Stimulated activated CD8-positive, alpha-beta memory T cell treated with anti-CD3 and anti-CD28 coated beads, Interleukin-12 subunit alpha, Interleukin-12 subunit beta, amount 100 ng/mL, for 24 hours (primary cell): Measurements from ENCODE around the gene ZNF763.
"Not testable (repeated sequence)": the region's sequence is repeated elsewhere in the genome, so short reads cannot be mapped to it uniquely, and the experiment has no call there.

ENCODE experiments used
- DNase-seq: peaks from one replicate; pipeline ENCODE4 v3.0.0-alpha.2; 2020; ENCODE audit errors: extremely low read depth

The ZNF763 gene

GRCh38 chr19:11971041-11971440 is 6.2 kb downstream of the ZNF763 start:
- DNase-seq, result no peak

DNA sequence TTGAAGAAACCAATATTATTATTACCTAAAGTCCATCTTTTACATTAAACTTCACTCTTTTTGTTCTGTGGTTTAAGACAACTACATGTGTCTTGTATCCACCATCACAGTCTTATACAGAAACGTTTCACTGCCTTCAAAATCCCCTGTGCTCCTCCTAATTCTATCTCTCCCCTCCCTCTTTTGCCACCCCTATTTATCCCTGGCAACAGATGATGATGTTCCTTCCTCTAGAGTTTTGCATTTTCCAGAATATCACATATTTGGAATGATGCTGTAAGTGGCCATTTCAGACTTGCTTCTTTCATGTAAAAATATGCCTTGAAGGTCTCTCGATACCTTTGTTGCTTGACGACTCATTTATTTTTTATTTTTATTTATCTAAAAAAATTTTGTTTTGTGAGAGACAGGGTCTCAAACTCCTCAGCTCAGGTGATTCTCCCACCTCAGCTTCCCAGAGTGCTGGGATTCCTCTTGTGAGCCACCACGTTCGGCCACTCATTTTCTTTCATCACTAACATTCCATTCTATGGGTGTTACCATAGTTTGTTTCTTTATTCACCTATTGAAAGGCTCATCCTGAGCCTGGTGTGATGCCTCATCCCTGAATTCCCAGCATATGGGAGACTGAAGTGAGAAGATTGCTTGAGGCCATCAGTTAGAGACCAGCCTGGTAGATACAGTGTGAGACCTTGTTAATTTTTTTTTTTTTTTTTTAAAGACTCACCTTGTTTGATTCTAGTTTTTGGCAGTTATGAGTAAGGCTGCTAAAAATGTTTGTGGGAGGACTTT is 8.4 kb downstream of the ZNF763 start:
- DNase-seq, result no peak

DNA sequence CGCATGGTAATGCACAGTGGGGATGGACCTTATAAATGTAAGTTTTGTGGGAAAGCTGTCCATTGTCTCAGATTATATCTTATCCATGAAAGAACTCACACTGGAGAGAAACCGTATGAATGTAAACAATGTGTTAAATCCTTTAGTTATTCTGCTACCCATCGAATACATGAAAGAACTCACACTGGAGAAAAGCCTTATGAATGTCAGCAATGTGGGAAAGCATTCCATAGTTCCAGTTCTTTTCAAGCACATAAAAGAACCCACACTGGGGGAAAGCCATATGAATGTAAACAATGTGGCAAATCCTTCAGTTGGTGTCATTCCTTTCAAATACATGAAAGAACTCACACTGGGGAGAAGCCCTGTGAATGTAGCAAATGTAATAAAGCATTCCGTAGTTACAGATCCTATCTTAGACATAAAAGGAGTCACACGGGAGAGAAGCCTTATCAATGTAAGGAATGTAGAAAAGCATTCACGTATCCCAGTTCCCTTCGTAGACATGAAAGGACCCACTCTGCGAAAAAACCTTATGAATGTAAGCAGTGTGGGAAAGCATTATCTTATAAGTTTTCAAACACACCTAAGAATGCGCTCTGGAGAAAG is 13.8 kb downstream of the ZNF763 start:
- DNase-seq, result no peak

GRCh38 chr19:11979527-11979926 is 14.7 kb downstream of the ZNF763 start:
- no peak for DNase-seq

- DNase-seq, result no peak
Measured at GRCh38 chr19:11982526-11982925, 17.7 kb downstream of the ZNF763 start.

GRCh38 chr19:11984986-11985385 is 20.1 kb downstream of the ZNF763 start:
- DNase-seq, result no peak

DNA sequence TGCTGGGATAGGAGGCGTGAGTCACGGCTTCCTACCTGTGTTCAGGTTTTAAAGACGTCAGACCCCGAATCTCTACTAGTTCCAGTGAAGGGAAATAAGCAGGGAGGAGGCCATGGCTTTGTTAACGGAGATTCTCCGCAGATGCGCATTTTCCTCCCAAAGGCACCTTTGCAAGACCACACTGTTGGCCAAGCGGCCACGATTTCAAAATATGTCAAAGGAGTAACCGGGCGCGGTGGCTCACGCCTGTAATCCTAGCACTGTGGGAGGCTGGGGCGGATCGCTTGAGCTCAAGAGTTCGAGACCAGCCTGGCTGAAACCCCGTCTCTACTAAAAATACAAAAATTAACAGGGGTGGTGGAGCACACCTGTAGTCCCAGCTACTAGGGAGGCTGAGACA is 21.9 kb downstream of the ZNF763 start:
- DNase-seq, result no peak

DNA sequence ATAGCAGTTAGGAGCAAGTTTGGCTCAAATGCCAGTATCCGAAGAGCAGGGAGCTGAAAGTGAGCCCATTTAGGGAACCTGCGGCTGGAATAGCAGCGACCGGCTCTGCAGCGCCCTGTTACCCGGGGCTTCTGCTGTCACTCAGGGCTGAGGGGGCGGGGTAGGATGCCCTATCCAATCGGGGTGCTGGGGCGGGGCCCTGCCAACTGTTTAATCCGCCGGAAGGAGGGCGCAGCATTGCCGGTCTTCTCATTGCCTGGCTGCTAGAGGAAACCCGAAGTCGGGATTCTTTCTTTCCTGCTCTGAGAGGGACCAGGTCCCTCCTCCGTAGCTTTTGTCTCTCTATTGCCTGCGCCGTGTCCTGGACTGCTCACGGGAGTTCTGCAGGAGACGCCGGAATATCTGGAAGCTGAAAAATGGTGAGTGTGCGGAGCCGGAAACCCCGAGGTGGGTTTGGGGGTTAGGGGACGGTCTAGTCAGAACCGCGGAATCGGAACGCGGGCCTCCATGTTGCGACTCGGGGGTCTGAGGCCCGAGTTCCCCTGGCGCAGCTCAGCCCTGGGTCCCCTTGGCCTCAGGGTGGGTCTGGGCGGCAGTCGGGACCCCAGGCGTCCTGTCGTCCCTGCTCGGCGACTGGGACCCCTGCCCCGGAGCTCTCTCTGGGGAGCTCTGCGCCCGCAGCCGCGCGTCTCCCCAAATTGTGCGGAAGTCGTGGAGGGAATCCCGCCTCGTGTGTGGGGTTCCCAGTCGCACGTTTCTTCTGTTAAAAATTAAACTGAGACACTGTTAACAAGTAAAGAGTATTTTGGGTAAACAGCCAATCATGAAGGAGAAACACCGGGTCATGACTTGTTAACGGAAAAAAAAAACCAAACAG is 22.8 kb downstream of the ZNF763 start:
- DNase-seq, result peak; percentile 93

DNA sequence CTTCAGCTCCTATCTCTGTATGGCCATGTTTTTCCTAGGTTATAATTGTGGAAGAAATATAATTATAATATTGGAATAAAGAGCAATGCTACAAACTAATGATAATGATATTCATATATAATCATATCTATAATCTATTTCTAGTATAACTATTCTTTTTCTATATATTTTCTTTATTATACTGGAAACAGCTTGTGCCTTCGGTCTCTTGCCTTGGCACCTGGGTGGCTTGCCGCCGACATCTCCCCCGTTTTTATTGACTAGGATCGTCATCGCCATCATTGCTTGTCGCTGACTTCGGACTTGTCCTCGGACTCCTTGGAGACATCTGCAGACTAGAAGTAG is 24.2 kb downstream of the ZNF763 start:
- DNase-seq, result no peak

- not testable (repeated sequence) for DNase-seq
Measured at GRCh38 chr19:11991921-11992320, 27.1 kb downstream of the ZNF763 start.

DNA sequence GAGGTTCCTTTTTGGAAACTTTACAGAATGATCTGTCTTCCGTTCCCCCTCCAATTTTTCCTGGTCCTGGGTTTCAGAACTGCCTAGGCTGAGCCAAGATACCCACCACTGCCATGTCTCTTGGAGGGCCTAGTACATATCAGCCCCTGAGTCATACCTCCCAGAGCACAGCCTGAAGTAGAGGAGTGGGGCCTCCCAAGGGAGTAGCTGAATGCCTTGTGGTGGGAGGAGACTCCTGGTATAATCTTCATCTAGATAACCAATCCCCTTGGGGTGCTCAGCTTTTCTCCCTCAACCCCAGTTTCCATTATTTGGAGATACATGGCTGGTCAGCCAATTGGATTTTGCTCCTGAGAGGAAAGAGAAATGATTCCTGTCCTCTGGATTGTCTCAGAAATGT is 30.3 kb downstream of the ZNF763 start:
- DNase-seq, result no peak

- DNase-seq, result no peak
Measured at GRCh38 chr19:12000152-12000981, 35.5 kb downstream of the ZNF763 start.

GRCh38 chr19:12015015-12015752 is 50.3 kb downstream of the ZNF763 start:
- DNase-seq, result no peak

- no peak for DNase-seq
Measured at GRCh38 chr19:12015753-12016116, 50.9 kb downstream of the ZNF763 start.
